Osteocyte (in vitro differentiated cells): Measurements from ENCODE around the gene MEPCE. TPM values are rescaled to one million over a fixed set of nuclear protein-coding genes. Genes with fewer than 3 reads are reported as not detected.
A peak's percentile ranks its signal among the peaks of the same experiment; 100 is the strongest.

Source experiments
- DNase-seq: peaks from one replicate; pipeline ENCODE4 v3.0.0; 2021; ENCODE audit warnings: mixed read lengths; ENCODE audit not compliant: unreplicated experiment; ENCODE audit errors: extremely low spot score
- H3K27ac Mint-ChIP-seq: one replicate; pipeline ENCODE4 v1.8.0; 2021; ENCODE audit warnings: mild to moderate bottlenecking, mixed read lengths; ENCODE audit not compliant: unreplicated experiment
- H3K27me3 Mint-ChIP-seq: one replicate; pipeline ENCODE4 v1.8.0; 2021; ENCODE audit warnings: mixed read lengths; ENCODE audit not compliant: unreplicated experiment
- H3K36me3 Mint-ChIP-seq: one replicate; pipeline ENCODE4 v1.8.0; 2021; ENCODE audit warnings: mixed read lengths; ENCODE audit not compliant: unreplicated experiment
- H3K4me1 Mint-ChIP-seq: one replicate; pipeline ENCODE4 v1.8.0; 2021; ENCODE audit warnings: mixed read lengths; ENCODE audit not compliant: unreplicated experiment
- H3K4me3 Mint-ChIP-seq: one replicate; pipeline ENCODE4 v1.8.0; 2021; ENCODE audit warnings: mild to moderate bottlenecking, moderate library complexity, mixed read lengths; ENCODE audit not compliant: unreplicated experiment
- H3K9me3 Mint-ChIP-seq: one replicate; pipeline ENCODE4 v1.8.0; 2021; ENCODE audit warnings: mixed read lengths; ENCODE audit not compliant: unreplicated experiment
- CTCF ChIP-seq: fragments of 200-600 bp; sonication (generic); IDR thresholded peaks from 2 replicates; pipeline ENCODE4 v1.5.0; 2021; ENCODE audit warnings: antibody characterized with exemption, mild to moderate bottlenecking, moderate library complexity
- total RNA-seq: library from RNA; stranded (reverse); gene quantifications from 2 replicates; pipeline ENCODE4 v1.2.1, GENCODE V29; 2021

Gene MEPCE
- total RNA-seq, 1 donor from 2014 or later: 50.0 TPM

- no peak for TF ChIP-seq CTCF
- Mint-ChIP-seq H3K27me3 (no peaks in the 10 kb centered on the region), H3K4me3 (no peak overlapping the region), H3K36me3 (peaks cover 2% of the 10 kb centered on the region), H3K4me1 (peaks cover 17% of the 10 kb centered on the region), H3K27ac (no peak overlapping the region), H3K9me3 (no peaks in the 10 kb centered on the region)
- no peak for DNase-seq
These were observed 38.2 kb downstream of the MEPCE start for GRCh38 chr7:100467638-100468373.

GRCh38 chr7:100469227-100470044 lies 39.8 kb downstream of the MEPCE start:
- Mint-ChIP-seq H3K9me3 (no peaks in the 10 kb centered on the region), H3K4me1 (peaks cover 19% of the 10 kb centered on the region), H3K27ac (peak overlapping the region; percentile 34), H3K27me3 (no peaks in the 10 kb centered on the region), H3K4me3 (no peak overlapping the region), H3K36me3 (peaks cover 6% of the 10 kb centered on the region)
- DNase-seq: peak; percentile 95
- TF ChIP-seq CTCF: peak; percentile 90

- Mint-ChIP-seq H3K27ac (peak overlapping the region; percentile 18), H3K4me1 (peaks cover 20% of the 10 kb centered on the region), H3K4me3 (no peak overlapping the region), H3K9me3 (no peaks in the 10 kb centered on the region), H3K27me3 (no peaks in the 10 kb centered on the region), H3K36me3 (peaks cover 6% of the 10 kb centered on the region)
- no peak for TF ChIP-seq CTCF
- no peak for DNase-seq
These were observed 41.4 kb downstream of the MEPCE start for GRCh38 chr7:100471021-100471420.

- no peak for TF ChIP-seq CTCF
- Mint-ChIP-seq H3K27me3 (no peaks in the 10 kb centered on the region), H3K4me3 (no peak overlapping the region), H3K27ac (no peak overlapping the region), H3K4me1 (peaks cover 27% of the 10 kb centered on the region), H3K36me3 (peaks cover 6% of the 10 kb centered on the region), H3K9me3 (no peaks in the 10 kb centered on the region)
- no peak for DNase-seq
These were observed 42.7 kb downstream of the MEPCE start for GRCh38 chr7:100472121-100472851.
